Bronchial epithelial cell (primary cell): ENCODE data around the gene TMEM151A. TPM values are rescaled to one million over a fixed set of nuclear protein-coding genes. Genes with fewer than 3 reads are reported as not detected.

ENCODE experiments used
- DNase-seq: peaks from one replicate; pipeline ENCODE4 v3.0.0-alpha.2; 2010; ENCODE audit warnings: low read depth
- FAIRE-seq: peaks from 2 replicates; lab custom pipeline; 2011; peaks lifted over from hg19 to GRCh38; lab: Jason Lieb, UNC
- H3K27me3 ChIP-seq: 2 replicates; pipeline ENCODE4 v1.5.1; 2011; ENCODE audit warnings: low read length; ENCODE audit not compliant: control insufficient read depth, insufficient read depth
- H3K36me3 ChIP-seq: 2 replicates; pipeline ENCODE4 v1.5.1; 2011; ENCODE audit warnings: low read length; ENCODE audit not compliant: control insufficient read depth, insufficient read depth
- H3K4me3 ChIP-seq: 2 replicates; pipeline ENCODE4 v1.5.1; 2011; ENCODE audit warnings: mild to moderate bottlenecking, low read depth, low read length, control low read depth
- total RNA-seq: library from RNA; depleted of rRNA; stranded (reverse); fragments of >200 nt; gene quantifications from 2 replicates; pipeline ENCODE4 v1.2.1, GENCODE V29; 2014
- TF ChIP-seq, protein P1 (sequence below): IDR thresholded peaks from 2 replicates; pipeline ENCODE4 v1.5.1; 2011; ENCODE audit warnings: mild to moderate bottlenecking, moderate library complexity, low read length, control low read depth, inconsistent platforms; ENCODE audit not compliant: insufficient read depth, severe bottlenecking

TMEM151A gene
- total RNA-seq, 1 donor from 2014 or later, result not detected

DNA sequence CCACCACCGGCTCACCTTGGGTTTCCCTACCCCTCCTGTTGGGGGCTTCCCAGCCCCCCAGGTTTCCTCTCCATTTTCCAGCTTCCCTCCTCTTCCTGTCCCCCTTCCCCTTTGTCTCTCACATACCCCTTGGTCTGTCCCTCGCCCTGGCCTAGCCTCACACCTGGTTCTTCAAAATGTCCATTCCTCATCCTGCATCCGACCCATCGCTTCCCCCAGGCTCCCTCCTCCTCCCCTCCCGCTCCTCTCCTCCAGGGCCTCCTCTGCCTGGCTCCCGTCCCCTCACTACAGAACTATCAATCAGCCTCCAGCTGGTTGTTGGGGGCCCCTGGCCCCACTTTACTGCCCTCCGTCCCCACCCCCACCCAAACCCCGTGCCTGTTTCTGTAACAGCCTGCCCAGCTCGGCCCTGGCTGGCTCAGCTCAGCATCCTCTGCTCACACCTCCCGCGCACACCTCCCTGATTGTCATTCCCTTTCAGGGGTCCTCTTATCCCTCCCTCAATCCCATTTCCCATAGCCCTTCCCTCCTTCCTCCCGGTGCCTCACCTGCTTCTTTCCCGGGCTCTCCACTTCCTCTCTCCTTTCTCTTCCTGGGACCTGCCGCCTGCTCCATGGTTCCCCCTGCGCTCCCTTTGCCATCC is 12.5 kb upstream of the TMEM151A start:
- no peak for FAIRE-seq
- DNase-seq, result no peak
- no peaks in the 10 kb centered on the region for H3K27me3 ChIP-seq
- no peak overlapping the region for H3K4me3 ChIP-seq
- TF ChIP-seq, protein P1, sequence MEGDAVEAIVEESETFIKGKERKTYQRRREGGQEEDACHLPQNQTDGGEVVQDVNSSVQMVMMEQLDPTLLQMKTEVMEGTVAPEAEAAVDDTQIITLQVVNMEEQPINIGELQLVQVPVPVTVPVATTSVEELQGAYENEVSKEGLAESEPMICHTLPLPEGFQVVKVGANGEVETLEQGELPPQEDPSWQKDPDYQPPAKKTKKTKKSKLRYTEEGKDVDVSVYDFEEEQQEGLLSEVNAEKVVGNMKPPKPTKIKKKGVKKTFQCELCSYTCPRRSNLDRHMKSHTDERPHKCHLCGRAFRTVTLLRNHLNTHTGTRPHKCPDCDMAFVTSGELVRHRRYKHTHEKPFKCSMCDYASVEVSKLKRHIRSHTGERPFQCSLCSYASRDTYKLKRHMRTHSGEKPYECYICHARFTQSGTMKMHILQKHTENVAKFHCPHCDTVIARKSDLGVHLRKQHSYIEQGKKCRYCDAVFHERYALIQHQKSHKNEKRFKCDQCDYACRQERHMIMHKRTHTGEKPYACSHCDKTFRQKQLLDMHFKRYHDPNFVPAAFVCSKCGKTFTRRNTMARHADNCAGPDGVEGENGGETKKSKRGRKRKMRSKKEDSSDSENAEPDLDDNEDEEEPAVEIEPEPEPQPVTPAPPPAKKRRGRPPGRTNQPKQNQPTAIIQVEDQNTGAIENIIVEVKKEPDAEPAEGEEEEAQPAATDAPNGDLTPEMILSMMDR, result no peak
- H3K36me3 ChIP-seq, result peaks cover 6% of the 10 kb centered on the region

- FAIRE-seq (no peak), DNase-seq (no peak)
- H3K4me3 ChIP-seq, result no peak overlapping the region
- peaks cover 12% of the 10 kb centered on the region for H3K36me3 ChIP-seq
- no peaks in the 10 kb centered on the region for H3K27me3 ChIP-seq
- TF ChIP-seq, protein P1, result no peak
Observed at GRCh38 chr11:66280428-66280827, 11.3 kb upstream of the TMEM151A start.

GRCh38 chr11:66281001-66281400 is 10.7 kb upstream of the TMEM151A start:
- no peak for DNase-seq
- no peaks in the 10 kb centered on the region for H3K27me3 ChIP-seq
- H3K36me3 ChIP-seq, result peaks cover 12% of the 10 kb centered on the region
- no peak for FAIRE-seq
- H3K4me3 ChIP-seq, result no peak overlapping the region
- TF ChIP-seq, protein P1, result no peak

DNA sequence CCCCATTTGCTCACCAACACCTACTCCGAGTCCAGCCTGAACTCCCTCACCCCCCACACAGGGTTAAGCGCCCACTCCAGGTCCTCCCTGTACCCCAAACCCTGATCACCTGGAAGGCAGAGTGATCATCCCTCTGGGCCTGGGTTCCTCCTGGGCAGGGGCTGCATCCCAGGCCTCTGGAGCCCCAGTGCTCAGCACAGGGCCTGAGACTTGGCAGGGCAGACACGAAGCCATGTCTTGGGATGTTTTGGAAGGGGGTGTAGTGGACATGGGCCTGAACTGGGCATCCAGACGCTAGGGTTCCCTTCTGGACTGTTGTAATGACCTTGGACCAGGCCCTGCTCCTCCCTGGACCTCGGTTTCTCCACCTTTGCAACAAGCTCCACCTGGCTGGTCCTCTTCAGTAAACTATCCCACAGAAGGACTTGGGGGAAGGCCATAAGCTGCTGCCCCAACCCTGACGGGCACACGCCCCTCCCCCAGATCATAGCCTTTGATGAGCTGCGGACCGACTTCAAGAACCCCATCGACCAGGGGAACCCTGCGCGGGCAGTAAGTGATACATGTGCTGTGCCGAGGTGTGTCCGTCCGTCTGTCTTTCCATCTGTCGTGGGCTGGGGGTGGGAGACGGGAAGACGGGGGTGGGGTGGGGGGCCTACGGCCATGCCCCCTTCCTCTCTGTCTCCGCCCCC is 9.8 kb upstream of the TMEM151A start:
- DNase-seq, result no peak
- FAIRE-seq, result peak; percentile 23
- peaks cover 15% of the 10 kb centered on the region for H3K36me3 ChIP-seq
- no peak overlapping the region for H3K4me3 ChIP-seq
- H3K27me3 ChIP-seq, result no peaks in the 10 kb centered on the region
- TF ChIP-seq, protein P1, result no peak

DNA sequence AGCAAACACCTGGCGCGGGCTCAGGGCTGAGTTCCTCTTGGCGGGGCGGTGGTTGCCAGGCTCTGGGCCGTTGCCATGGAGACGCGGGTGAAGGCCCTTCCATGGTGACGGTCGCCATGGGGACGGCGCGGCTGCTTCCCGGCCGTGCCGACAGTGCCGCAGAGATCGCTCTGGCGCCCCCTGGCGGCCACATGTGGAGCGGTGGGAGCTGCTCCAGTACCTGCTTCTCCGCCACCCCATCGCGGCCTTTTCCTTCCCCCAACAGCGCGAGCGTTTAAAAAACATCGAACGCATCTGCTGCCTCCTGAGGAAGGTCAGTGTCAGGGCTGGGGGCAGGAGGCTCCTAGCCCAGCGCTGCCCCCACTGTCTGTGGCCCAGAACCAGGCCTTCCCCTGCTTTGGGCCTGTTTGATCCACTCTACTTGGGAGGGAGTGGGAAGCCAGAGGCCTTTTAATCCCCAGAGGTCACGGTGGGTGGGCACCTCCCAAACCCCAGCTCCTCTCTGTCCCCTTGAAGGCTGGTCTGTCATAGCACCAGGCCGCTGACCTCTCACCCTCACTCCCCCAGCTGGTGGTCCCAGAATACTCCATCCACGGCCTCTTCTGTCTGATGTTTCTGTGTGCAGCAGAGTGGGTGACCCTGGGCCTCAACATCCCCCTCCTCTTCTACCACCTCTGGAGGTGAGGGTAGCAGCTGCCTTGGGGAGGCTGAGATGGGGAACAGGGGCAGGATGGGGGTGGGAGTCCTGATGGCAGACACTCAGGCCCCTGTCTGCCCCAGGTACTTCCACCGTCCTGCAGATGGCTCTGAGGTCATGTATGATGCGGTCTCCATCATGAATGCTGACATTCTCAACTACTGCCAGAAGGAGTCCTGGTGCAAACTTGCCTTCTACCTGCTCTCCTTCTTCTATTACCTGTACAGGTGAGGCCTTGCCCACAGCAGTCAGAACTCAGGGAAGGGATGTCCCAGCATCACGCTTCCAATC is 8.9 kb upstream of the TMEM151A start:
- Histone ChIP-seq H3K27me3 (no peaks in the 10 kb centered on the region), H3K36me3 (peaks cover 15% of the 10 kb centered on the region), H3K4me3 (no peak overlapping the region)
- TF ChIP-seq, protein P1, result peak; percentile 99
- DNase-seq, result peak; percentile 80
- FAIRE-seq, result no peak
